Fibroblast of the aortic adventitia (primary cell): Measurements from ENCODE around the gene CNTNAP5. TPM values are rescaled to one million over a fixed set of nuclear protein-coding genes. Genes with fewer than 3 reads are reported as not detected.

Experiments used
- DNase-seq: peaks from one replicate; pipeline ENCODE4 v3.0.0-alpha.2; 2010; ENCODE audit warnings: low read depth
- H3K4me3 ChIP-seq: 2 replicates; pipeline ENCODE4 v1.5.1; 2011; ENCODE audit warnings: low read depth, mild to moderate bottlenecking, control low read depth, low read length, moderate library complexity
- total RNA-seq: library from RNA; depleted of rRNA; stranded (reverse); fragments of >200 nt; gene quantifications from 2 replicates; pipeline ENCODE4 v1.2.3, GENCODE V29; 2012; ENCODE audit warnings: low replicate concordance
- TF ChIP-seq, protein P1 (sequence below): IDR thresholded peaks from 2 replicates; pipeline ENCODE4 v1.5.1; 2011; ENCODE audit warnings: mild to moderate bottlenecking, low read length, control low read depth, inconsistent platforms; ENCODE audit not compliant: insufficient read depth

Gene CNTNAP5
- total RNA-seq, 1 donor = under 0.01 TPM

DNA sequence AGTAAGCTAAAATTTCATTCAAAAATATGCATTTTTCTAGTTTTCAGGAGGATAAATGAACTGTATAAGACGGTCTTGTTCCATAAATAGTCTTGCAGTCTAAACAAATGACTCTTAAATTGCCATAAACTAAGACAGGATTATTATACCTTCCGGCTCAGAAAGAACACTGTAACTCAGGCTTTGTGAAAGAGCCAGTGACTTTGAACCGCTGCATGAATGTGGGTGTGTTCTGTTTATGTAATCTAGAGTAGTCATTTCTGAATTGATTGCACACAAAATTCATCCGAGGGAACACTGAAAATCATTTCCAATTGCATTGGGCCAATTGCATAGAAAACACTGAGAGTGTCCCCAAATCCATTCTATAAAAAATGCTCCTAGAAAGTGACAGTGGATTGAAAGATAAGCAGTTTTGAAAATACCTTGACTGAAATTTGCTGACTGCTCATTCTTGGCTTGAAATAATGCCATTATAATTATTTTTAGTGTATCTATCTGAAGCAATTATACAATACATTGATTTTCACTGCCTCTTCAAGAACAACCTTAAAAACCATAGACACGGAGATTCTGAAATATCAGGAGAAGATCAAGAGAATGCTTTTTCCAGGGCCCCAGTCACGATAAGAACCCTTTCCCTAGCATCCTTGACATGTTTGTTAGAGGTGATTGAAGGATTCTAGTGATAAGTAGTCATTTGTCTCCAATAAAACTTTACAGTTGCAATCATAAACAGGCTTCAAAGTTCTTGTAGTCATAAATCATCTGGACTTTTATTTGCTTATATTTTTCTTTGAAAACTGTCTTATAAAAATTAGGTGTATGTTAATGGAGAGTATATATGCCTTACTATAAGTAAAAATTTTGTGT lies 55.4 kb downstream of the CNTNAP5 start:
- DNase-seq = no peak

GRCh38 chr2:124081154-124081716 lies 56.1 kb downstream of the CNTNAP5 start:
- no peak for DNase-seq
- no peak overlapping the region for H3K4me3 ChIP-seq
- TF ChIP-seq, protein P1, sequence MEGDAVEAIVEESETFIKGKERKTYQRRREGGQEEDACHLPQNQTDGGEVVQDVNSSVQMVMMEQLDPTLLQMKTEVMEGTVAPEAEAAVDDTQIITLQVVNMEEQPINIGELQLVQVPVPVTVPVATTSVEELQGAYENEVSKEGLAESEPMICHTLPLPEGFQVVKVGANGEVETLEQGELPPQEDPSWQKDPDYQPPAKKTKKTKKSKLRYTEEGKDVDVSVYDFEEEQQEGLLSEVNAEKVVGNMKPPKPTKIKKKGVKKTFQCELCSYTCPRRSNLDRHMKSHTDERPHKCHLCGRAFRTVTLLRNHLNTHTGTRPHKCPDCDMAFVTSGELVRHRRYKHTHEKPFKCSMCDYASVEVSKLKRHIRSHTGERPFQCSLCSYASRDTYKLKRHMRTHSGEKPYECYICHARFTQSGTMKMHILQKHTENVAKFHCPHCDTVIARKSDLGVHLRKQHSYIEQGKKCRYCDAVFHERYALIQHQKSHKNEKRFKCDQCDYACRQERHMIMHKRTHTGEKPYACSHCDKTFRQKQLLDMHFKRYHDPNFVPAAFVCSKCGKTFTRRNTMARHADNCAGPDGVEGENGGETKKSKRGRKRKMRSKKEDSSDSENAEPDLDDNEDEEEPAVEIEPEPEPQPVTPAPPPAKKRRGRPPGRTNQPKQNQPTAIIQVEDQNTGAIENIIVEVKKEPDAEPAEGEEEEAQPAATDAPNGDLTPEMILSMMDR = no peak

More for the DNA sequence above, 55.4 kb downstream of the CNTNAP5 start:
- H3K4me3 ChIP-seq = no peak overlapping the region
- TF ChIP-seq, protein P1 = no peak

GRCh38 chr2:124088616-124089015 lies 63.5 kb downstream of the CNTNAP5 start:
- DNase-seq = no peak
- TF ChIP-seq, protein P1 = no peak
- H3K4me3 ChIP-seq = no peak overlapping the region

GRCh38 chr2:124091721-124092120 lies 66.6 kb downstream of the CNTNAP5 start:
- DNase-seq = no peak

DNA sequence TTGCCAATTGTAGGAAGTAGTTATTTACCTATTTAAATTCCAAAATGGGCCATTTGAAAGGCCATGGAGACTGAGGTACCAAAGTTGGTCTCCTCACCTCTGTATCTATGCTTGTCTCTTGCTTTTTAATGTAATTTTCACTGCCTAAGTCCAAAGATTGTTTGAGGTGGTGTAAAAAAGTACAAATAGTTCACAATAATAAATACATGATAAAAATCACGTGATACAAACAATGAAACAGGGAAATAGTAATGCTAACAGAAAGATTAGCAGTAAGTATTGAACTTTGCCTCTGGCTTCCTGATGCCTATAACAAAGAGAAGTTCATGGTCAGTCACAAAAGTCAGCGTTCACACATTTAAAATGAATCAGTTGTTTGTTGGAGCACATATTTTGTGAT lies 67.6 kb downstream of the CNTNAP5 start:
- TF ChIP-seq, protein P1 = no peak
- H3K4me3 ChIP-seq = no peak overlapping the region
- DNase-seq = no peak

More at GRCh38 chr2:124091721-124092120, 66.6 kb downstream of the CNTNAP5 start:
- no peak overlapping the region for H3K4me3 ChIP-seq
- TF ChIP-seq, protein P1 = no peak

- H3K4me3 ChIP-seq = no peak overlapping the region
- TF ChIP-seq, protein P1 = no peak
Observed at GRCh38 chr2:124104914-124105313, 79.8 kb downstream of the CNTNAP5 start.

More at GRCh38 chr2:124104914-124105313, 79.8 kb downstream of the CNTNAP5 start:
- DNase-seq = no peak
